ENCODE data around the gene ARMC3.

The ARMC3 gene

GRCh38 chr10:23047201-23048050, 119.6 kb downstream of the ARMC3 start:
- no peak for TF ChIP-seq CTCF (IDR thresholded peaks at IDR 0.05; ENCODE audit: low read depth, low read length)
- Histone ChIP-seq H3K27me3 (no peaks in the 10 kb centered on the region), H3K4me1 (peaks cover 10% of the 10 kb centered on the region), H3K9me3 (no peaks in the 10 kb centered on the region), H3K4me3 (ENCODE audit: low read depth, low read length) (no peak overlapping the region), H3K36me3 (no peaks in the 10 kb centered on the region)
- DNase-seq = no peak

- no peaks in the 10 kb centered on the region for H3K36me3 ChIP-seq
- H3K4me1 ChIP-seq = peaks cover 10% of the 10 kb centered on the region
- no peaks in the 10 kb centered on the region for H3K27me3 ChIP-seq
- no peak overlapping the region for H3K4me3 ChIP-seq (ENCODE audit: low read depth, low read length)
- H3K9me3 ChIP-seq = no peaks in the 10 kb centered on the region
- no peak for DNase-seq
- TF ChIP-seq CTCF (IDR thresholded peaks at IDR 0.05; ENCODE audit: low read depth, low read length) = no peak
These were observed 120.3 kb downstream of the ARMC3 start for GRCh38 chr10:23048191-23048590.

GRCh38 chr10:23051278-23051677, 123.4 kb downstream of the ARMC3 start:
- Histone ChIP-seq H3K36me3 (no peaks in the 10 kb centered on the region), H3K4me1 (peaks cover 7% of the 10 kb centered on the region), H3K27me3 (no peaks in the 10 kb centered on the region), H3K9me3 (no peaks in the 10 kb centered on the region; the same call in 1 of the 2 replicates), H3K4me3 (ENCODE audit: low read depth, low read length) (no peak overlapping the region)
- no peak for TF ChIP-seq CTCF (IDR thresholded peaks at IDR 0.05; ENCODE audit: low read depth, low read length)
- DNase-seq = no peak

GRCh38 chr10:23051855-23052331, 124.0 kb downstream of the ARMC3 start:
- TF ChIP-seq CTCF (IDR thresholded peaks at IDR 0.05; ENCODE audit: low read depth, low read length) = no peak
- H3K9me3 ChIP-seq = no peaks in the 10 kb centered on the region; the same call in 1 of the 2 replicates
- DNase-seq = no peak
- H3K4me3 ChIP-seq (ENCODE audit: low read depth, low read length) = no peak overlapping the region
- H3K27me3 ChIP-seq = no peaks in the 10 kb centered on the region
- no peaks in the 10 kb centered on the region for H3K36me3 ChIP-seq
- peaks cover 6% of the 10 kb centered on the region for H3K4me1 ChIP-seq

GRCh38 chr10:23053036-23053435, 125.2 kb downstream of the ARMC3 start:
- Histone ChIP-seq H3K4me3 (ENCODE audit: low read depth, low read length) (no peak overlapping the region), H3K36me3 (no peaks in the 10 kb centered on the region), H3K4me1 (no peaks in the 10 kb centered on the region), H3K9me3 (no peaks in the 10 kb centered on the region; the same call in 1 of the 2 replicates), H3K27me3 (no peaks in the 10 kb centered on the region)
- no peak for DNase-seq
- no peak for TF ChIP-seq CTCF (IDR thresholded peaks at IDR 0.05; ENCODE audit: low read depth, low read length)

All from BE2C (cell line).